Measurements from ENCODE around the gene GMNN.

GMNN gene

DNA sequence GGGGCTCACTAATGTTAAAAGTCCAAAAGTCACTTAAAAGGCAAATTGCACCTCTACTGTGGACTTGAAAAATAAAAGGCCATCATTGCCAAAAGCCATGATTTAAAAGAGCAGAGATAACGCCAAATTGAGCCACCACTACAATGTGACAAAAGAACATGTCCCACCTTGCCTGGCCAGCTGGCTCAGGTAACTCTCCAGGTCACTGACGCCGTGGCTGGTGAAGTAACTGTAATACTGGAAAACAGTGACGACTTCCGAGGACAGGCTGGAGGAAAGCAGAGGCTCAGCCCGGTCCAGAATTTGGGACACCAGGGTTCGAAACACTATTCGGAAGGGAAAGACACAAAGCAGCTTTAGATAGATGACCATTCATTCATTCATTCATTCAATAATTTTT is 53.2 kb downstream of the GMNN start:
- Histone ChIP-seq H3K4me2 (ENCODE audit: low read length) (no peak overlapping the region), H3K27ac (ENCODE audit: low read length) (no peak overlapping the region), H2AFZ (ENCODE audit: low read depth, low read length) (no peak overlapping the region), H3K4me1 (ENCODE audit: low read length) (no peaks in the 10 kb centered on the region), H3K9ac (ENCODE audit: low read length) (no peak overlapping the region), H4K20me1 (ENCODE audit: insufficient read depth, low read length) (peaks cover 6% of the 10 kb centered on the region; the same call in 1 of the 2 replicates), H3K9me3 (ENCODE audit: insufficient read depth, low read length) (no peaks in the 10 kb centered on the region), H3K36me3 (replicated peaks; ENCODE audit: low read depth, low read length) (peaks cover 61% of the 10 kb centered on the region), H3K27me3 (ENCODE audit: low read depth, low read length) (no peaks in the 10 kb centered on the region), H3K4me3 (ENCODE audit: low read length) (no peak overlapping the region), H3K79me2 (ENCODE audit: low read length) (no peaks in the 10 kb centered on the region)
- TF ChIP-seq CTCF (IDR thresholded peaks at IDR 0.05; ENCODE audit: low read depth, low read length) (no peak), EZH2phosphoT487 (IDR thresholded peaks at IDR 0.05; ENCODE audit: low read depth) (no peak)

- TF ChIP-seq CTCF (IDR thresholded peaks at IDR 0.05; ENCODE audit: low read depth, low read length) (no peak), EZH2phosphoT487 (IDR thresholded peaks at IDR 0.05; ENCODE audit: low read depth) (no peak)
- Histone ChIP-seq H4K20me1 (ENCODE audit: insufficient read depth, low read length) (no peaks in the 10 kb centered on the region), H3K4me2 (ENCODE audit: low read length) (no peak overlapping the region), H3K27me3 (ENCODE audit: low read depth, low read length) (no peaks in the 10 kb centered on the region), H2AFZ (ENCODE audit: low read depth, low read length) (no peak overlapping the region), H3K9me3 (ENCODE audit: insufficient read depth, low read length) (no peaks in the 10 kb centered on the region), H3K9ac (ENCODE audit: low read length) (no peak overlapping the region), H3K4me1 (ENCODE audit: low read length) (no peaks in the 10 kb centered on the region), H3K36me3 (replicated peaks; ENCODE audit: low read depth, low read length) (peaks cover 57% of the 10 kb centered on the region), H3K4me3 (ENCODE audit: low read length) (no peak overlapping the region), H3K79me2 (ENCODE audit: low read length) (no peaks in the 10 kb centered on the region), H3K27ac (ENCODE audit: low read length) (no peak overlapping the region)
These were observed 54.9 kb downstream of the GMNN start for GRCh38 chr6:24829657-24830056.

- Histone ChIP-seq H3K27ac (ENCODE audit: low read length) (no peak overlapping the region), H2AFZ (ENCODE audit: low read depth, low read length) (no peak overlapping the region), H3K36me3 (replicated peaks; ENCODE audit: low read depth, low read length) (peaks cover 58% of the 10 kb centered on the region), H3K79me2 (ENCODE audit: low read length) (no peaks in the 10 kb centered on the region), H3K9me3 (ENCODE audit: insufficient read depth, low read length) (no peaks in the 10 kb centered on the region), H4K20me1 (ENCODE audit: insufficient read depth, low read length) (no peaks in the 10 kb centered on the region), H3K4me1 (ENCODE audit: low read length) (no peaks in the 10 kb centered on the region), H3K27me3 (ENCODE audit: low read depth, low read length) (no peaks in the 10 kb centered on the region), H3K4me2 (ENCODE audit: low read length) (no peak overlapping the region), H3K9ac (ENCODE audit: low read length) (no peak overlapping the region), H3K4me3 (ENCODE audit: low read length) (no peak overlapping the region)
- TF ChIP-seq CTCF (IDR thresholded peaks at IDR 0.05; ENCODE audit: low read depth, low read length) = no peak
- TF ChIP-seq EZH2phosphoT487 (IDR thresholded peaks at IDR 0.05; ENCODE audit: low read depth) = no peak
These were observed 57.3 kb downstream of the GMNN start for GRCh38 chr6:24831771-24832716.

DNA sequence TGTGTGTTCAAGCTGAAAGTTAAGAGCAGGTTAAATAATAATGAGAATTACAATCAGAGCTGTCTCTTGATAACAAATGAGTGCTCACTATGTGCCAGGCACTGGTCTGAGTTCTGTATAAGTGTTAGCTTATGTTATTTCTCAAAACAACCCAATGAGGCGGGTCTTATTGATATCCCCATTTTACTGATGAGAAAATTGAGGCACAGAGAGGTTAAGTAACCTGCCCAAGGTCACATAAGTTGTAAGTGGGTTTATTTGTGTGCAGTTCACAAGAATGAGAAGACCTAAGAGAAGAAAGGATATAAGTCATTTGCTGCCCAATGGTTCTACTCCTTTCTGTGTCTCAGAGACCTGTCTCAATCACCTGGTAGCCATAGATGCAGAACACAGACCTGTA is 58.1 kb downstream of the GMNN start:
- H3K9me3 ChIP-seq (ENCODE audit: insufficient read depth, low read length) = no peaks in the 10 kb centered on the region
- H3K27ac ChIP-seq (ENCODE audit: low read length) = no peak overlapping the region
- no peaks in the 10 kb centered on the region for H3K27me3 ChIP-seq (ENCODE audit: low read depth, low read length)
- TF ChIP-seq EZH2phosphoT487 (IDR thresholded peaks at IDR 0.05; ENCODE audit: low read depth) = no peak
- TF ChIP-seq CTCF (IDR thresholded peaks at IDR 0.05; ENCODE audit: low read depth, low read length) = no peak
- H3K4me1 ChIP-seq (ENCODE audit: low read length) = no peaks in the 10 kb centered on the region
- H4K20me1 ChIP-seq (ENCODE audit: insufficient read depth, low read length) = no peaks in the 10 kb centered on the region
- H3K9ac ChIP-seq (ENCODE audit: low read length) = no peak overlapping the region
- H3K4me3 ChIP-seq (ENCODE audit: low read length) = no peak overlapping the region
- H3K36me3 ChIP-seq (replicated peaks; ENCODE audit: low read depth, low read length) = peaks cover 53% of the 10 kb centered on the region
- no peak overlapping the region for H2AFZ ChIP-seq (ENCODE audit: low read depth, low read length)
- H3K79me2 ChIP-seq (ENCODE audit: low read length) = no peaks in the 10 kb centered on the region
- no peak overlapping the region for H3K4me2 ChIP-seq (ENCODE audit: low read length)

Measured in OCI-LY3 (cell line).